OCI-M2 (cell line): ENCODE measurements around the gene GDE1.

Source experiments
- DNase-seq: peaks from one replicate; lab custom pipeline; 2025; ENCODE audit not compliant: unreplicated experiment; lab: John Stamatoyannopoulos, UW

Gene GDE1

GRCh38 chr16:19524616-19525384, 2.9 kb upstream of the GDE1 start:
- no peak for DNase-seq

- no peak for DNase-seq
These were observed 2.4 kb upstream of the GDE1 start for GRCh38 chr16:19524356-19524615.

GRCh38 chr16:19523559-19524355, 1.9 kb upstream of the GDE1 start, which contains the start of gene CCP110:
TSS of gene CCP110 (plus strand) at chr16:19523942. CDS start at chr16:19527882, 3,940 bp downstream.
- DNase-seq, result no peak

- no peak for DNase-seq
These were observed 1.3 kb upstream of the GDE1 start for GRCh38 chr16:19523184-19523558.

GRCh38 chr16:19522760-19523159, 862 bp upstream of the GDE1 start:
- no peak for DNase-seq

- no peak for DNase-seq
These were observed 467 bp upstream of the GDE1 start for GRCh38 chr16:19522397-19522732.

- no peak for DNase-seq
These were observed 1.0 kb downstream of the GDE1 start for GRCh38 chr16:19520861-19521331.

GRCh38 chr16:19518388-19518787, 3.5 kb downstream of the GDE1 start:
- DNase-seq, result no peak

GRCh38 chr16:19517424-19518089, 4.3 kb downstream of the GDE1 start:
- no peak for DNase-seq

GRCh38 chr16:19515757-19516156, 6.1 kb downstream of the GDE1 start:
- no peak for DNase-seq

- no peak for DNase-seq
These were observed 8.4 kb downstream of the GDE1 start for GRCh38 chr16:19513377-19514053.

- DNase-seq, result no peak
These were observed 9.6 kb downstream of the GDE1 start for GRCh38 chr16:19512297-19512696.

- no peak for DNase-seq
These were observed 14.0 kb downstream of the GDE1 start for GRCh38 chr16:19507867-19508266.

GRCh38 chr16:19506965-19507364, 14.9 kb downstream of the GDE1 start:
- no peak for DNase-seq

- DNase-seq, result no peak
These were observed 16.1 kb downstream of the GDE1 start for GRCh38 chr16:19505600-19506303.

GRCh38 chr16:19503461-19504075, 18.3 kb downstream of the GDE1 start:
- no peak for DNase-seq

GRCh38 chr16:19502395-19503131, 19.3 kb downstream of the GDE1 start:
- no peak for DNase-seq

GRCh38 chr16:19499481-19499880, 22.4 kb downstream of the GDE1 start:
- DNase-seq, result no peak

- DNase-seq, result no peak
These were observed 22.9 kb downstream of the GDE1 start for GRCh38 chr16:19499006-19499405.

- DNase-seq, result no peak
These were observed 24.7 kb downstream of the GDE1 start for GRCh38 chr16:19497176-19497575.
